Fibroblast of peridontal ligament (primary cell): ENCODE data around the gene FBH1.
"Not testable (repeated sequence)": the region's sequence is repeated elsewhere in the genome, so short reads cannot be mapped to it uniquely, and the experiment has no call there.

Source experiments
- DNase-seq: peaks from one replicate; pipeline ENCODE4 v3.0.0-alpha.2; 2010; ENCODE audit errors: extremely low read depth

Gene FBH1

DNA sequence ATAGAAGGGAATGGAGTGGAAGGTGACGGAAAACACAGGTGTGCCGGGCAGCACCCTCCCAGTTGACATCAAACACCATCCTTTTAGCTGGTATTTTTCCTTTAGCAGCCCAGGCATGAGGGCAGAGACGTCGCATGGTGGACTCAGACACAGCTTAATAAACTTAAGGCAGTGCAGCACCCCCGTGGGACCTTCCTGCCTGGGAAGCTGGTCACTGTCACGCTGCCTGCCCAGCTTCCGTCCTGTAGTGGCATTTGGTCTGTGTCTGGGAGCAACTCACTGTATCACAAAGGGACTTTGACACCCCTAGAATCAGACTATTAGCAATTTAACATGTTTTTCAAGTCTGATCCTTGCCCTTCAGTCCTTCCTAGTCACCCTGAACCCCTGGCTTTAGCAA lies 51.5 kb downstream of the FBH1 start:
- DNase-seq: no peak

DNA sequence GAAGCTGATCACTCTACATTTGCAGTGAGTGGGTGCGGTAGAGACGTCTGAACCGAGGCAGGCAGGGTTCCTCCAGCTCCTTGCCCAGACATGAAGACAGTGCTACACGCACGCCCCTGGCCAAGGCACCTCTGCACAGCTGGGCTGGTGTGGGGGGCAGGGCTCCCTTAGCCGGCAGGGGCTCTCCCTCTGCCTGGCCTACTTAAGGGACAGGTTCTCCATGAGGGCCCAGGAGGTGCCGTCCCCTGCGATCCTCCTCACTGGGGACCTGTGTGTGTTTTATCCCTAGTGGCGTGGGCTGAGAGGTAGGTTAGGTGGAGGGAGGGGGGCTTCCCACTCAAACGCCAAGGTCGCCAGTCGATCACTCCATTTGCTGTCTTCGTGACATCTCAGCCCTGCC lies 52.0 kb downstream of the FBH1 start:
- DNase-seq: no peak

DNA sequence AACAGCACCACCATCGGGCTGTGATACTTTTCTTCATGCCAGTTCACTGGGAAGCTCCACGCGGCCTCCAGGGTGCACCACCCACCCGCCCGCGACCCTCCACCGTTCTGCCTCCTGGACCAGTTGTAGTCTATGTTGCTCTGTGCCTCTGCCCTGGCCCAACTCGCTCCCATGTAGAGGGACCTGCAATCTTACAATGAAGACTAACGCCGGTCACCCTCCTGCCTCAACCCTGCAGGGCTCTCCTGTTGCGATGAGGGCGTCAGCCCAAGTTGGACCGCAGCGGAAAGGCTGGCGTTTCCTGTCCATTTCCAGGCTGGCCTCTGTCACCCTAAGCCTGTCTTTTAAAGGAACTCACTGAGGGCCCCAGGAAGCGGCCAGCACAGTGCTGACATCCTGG lies 52.4 kb downstream of the FBH1 start:
- no peak for DNase-seq

DNA sequence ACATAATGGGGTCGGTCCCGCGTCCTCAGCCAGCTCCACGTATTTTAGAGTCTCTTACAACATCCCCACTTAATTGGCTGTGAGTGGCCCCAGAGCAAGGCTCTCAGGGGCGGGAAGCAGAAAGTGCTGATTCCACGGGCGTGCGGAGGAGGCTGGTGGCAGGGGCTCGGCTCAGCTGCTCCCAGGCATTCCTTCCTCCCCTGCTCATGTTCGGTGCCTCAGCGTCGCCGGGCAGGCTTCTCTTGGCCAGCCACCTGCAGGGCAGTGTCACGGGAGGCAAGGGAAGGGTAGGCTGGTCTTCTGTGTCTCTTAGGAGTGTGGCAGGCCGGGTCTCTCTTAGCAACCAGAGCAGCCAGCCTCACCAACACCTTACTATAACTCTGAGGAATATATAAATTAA lies 53.5 kb downstream of the FBH1 start:
- peak; percentile 17 for DNase-seq

DNA sequence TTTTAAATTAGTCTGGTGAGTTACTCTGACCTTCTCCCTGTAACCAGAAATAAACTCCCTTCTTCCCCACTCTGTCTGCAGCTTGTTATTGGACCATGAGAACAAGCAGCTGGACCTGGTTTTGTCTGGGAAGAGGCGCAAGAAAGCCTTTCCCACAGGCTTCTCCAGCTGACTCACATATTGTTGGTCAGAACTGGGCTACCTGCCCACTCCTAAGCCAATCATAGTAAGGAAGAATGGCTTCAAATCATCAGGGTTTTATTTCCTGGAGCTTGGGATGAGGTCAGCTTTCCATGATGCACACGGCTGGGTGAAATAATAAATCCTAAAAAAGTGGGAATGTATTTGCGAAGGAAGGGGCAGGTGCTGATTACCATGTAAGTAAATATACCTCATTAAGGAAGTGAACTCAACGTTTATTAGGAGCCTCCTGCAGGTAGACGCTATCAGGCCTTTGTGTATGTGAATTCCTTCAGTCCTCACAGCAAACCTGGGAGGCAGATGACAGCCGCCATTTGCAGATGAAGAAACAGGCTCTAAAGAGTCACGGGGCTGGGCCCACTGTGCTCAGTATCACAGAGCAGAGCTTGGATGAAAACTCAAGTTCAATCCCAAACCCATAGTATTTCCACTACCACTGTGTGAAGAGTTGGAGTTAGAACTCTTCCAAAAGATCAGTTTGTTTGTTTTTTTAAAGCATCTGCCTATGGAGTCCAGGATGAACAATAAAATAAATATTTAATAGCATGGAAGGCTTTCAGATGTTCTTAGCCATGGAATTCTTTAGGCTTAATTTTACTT lies 54.5 kb downstream of the FBH1 start:
- peak; percentile 100 for DNase-seq

DNA sequence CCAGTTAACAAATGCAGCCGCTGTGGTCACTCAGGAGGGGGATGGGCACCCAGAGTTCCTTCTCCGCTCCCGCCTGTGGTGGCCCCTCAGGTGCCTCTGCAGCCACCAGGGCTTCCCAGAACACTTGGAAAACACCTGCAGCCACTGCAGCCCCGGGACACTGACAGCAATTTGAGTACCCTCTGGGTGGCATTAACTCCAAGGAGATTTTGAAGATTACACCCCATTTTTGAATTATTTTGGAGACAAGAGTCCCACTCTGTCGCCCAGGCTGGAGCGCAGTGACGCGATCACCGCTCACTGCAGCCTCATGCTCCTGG lies 55.1 kb downstream of the FBH1 start:
- no peak for DNase-seq

DNA sequence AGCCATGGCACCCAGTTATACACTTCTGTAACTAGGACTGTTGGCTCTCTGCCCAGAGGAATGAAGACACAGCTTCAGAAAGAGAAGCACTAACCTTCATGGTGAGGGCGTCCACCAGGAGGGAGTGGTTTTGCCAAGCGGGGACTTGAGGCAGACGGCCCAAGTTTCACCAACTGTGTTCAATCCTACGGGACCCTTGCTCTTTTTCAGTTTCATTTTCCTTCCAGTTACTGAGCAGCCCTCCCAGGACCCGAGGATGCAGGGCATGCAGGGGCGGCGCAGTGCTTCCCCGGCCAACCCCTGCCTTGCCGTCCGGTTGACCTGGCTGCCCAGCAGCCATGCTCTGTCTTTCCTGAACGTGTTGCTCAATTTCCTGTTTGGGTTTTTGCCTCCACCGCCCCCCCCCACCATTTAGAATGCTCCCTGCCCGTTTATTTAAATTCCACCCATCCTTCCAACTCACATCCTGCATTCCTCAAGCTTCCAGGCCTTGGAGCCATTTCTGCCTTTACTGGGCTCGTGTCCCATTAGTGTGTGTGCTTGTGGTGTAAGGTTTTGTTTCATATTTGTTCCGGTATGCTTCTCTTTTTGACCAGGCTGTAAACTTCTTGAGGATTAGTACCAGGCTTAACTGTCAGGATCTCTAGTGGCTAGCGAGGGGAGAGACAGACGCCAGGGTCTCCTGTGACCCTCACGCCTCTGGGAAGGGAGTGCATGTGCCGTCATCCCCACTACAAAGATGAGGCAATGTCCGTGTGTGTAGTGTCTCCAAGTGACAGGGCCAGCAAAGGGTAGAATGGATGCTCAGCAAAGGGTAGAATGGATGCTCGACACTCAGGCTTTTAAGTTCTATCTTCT lies 55.7 kb downstream of the FBH1 start:
- peak; percentile 99 for DNase-seq

DNA sequence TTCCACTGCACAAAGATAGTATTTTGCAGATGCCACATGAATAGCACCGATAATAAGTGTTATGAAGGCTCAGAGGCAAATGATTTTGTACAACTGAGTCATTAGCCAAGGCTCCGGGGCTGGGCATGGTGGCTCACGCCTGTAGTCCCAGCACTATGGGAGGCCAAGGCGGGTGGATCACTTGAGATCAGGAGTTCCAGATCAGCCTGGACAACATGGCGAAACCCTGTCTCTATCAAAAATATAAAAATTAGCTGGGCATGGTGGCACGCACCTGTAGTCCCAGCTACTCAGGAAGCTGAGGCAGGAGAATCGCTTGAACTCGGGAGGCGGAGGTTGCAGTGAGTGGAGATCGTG lies 56.4 kb downstream of the FBH1 start:
- not testable (repeated sequence) for DNase-seq

DNA sequence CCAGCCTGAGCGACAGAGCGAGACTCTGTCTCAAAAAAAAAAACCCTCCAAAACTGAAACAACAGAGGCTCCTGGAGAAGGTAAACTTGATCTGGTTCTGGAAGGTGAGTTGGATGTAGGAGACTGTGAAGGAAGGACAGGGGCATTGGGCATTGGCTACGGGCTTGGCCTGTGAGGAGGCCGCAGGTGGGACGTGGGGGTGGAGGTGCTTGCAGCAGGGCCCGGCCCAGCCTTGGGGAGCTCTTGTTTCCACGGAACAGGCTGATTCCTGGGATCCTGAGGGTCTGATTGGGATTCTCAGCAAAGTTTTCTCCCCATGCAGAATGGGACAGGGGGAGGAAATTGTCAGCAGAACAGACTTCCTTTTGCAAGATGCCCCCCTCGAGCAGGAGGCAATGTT lies 56.7 kb downstream of the FBH1 start:
- DNase-seq: no peak

DNA sequence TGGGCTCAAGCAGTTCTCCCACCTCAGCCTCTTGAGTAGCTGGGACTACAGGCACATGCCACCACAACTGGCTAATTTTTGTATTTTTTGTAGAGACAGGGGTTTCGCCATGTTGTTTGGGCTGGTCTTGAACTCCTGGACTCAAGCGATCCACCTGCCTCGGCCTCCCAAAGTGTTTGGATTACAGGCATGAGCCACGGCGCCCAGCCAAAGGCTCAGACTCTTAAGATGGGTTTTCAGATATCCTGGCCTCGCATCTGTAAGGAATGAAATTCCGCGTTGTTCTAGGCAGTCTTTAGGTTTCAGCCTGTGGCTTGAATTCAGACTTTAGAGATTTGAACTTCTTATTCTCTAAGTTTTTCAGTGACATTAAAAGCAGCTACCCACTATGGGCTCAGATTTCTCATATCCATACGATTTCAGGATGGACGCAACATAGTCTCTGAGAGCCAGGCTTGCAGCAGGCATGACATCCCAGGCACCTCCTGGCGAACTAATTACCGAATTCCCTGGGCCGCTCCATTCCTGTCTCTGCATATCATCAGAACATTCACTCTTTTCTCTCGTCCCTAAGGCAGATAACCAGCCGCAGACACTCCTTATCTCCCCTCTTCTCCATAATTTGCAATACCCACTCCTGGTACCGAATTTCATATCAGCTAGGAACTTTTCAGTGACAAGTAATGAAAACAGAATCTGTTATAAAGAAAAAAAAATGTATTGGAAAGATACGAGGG lies 57.6 kb downstream of the FBH1 start:
- DNase-seq: no peak

DNA sequence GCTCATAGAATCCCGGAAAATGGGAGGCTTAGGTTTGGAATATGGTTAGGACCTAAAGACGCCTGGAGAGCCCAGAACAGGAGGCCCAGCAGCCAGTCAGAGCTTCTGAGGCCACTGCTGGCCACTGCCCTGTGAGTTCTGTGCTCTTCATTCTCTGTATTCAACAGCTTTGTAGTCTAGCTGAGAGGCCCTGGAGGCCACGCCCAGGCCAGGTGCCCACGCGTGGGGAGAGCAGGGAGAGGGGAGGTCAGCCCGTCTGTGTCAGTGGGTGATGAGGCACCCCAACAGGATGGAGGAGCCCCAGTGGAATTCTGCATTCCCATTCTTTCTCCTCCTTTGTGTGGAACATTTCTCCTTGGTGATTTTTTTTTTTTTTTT lies 58.2 kb downstream of the FBH1 start:
- no peak for DNase-seq

DNA sequence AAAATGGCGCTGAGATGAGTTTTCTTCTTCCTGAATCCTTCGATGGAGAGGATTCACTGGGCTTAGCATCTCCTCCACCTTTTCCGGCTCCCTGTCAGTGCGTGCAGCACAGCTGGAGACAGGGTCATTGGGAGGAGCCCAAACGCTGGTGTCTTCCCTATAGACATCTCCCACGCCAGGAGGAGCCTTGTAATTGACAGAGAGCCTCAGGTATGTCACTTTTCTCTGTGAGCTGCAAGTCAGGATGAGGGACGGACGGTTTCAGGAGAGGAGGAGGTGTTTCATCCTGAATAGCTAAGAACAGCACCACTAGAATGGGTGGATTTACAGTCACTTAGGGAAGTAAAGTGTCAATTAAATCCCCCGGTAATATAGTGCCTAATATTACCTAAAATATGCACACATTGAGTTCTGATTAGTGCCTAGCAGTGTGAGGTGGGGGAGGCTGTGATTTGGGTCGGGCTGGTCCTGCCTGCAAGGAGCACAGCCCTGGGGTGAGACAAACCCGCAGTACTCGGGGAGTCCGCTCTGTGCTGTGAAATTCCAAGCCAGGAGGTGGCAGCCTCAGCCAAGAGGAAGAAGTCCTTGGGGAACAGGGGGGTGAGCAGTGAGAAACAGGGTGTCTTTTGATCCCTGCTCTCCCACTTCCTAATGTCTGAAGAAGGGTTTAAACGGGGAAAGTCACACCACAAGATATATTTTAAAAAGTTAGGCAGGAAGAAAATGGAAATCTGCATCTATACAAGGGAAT lies 59.1 kb downstream of the FBH1 start:
- DNase-seq: peak; percentile 69

DNA sequence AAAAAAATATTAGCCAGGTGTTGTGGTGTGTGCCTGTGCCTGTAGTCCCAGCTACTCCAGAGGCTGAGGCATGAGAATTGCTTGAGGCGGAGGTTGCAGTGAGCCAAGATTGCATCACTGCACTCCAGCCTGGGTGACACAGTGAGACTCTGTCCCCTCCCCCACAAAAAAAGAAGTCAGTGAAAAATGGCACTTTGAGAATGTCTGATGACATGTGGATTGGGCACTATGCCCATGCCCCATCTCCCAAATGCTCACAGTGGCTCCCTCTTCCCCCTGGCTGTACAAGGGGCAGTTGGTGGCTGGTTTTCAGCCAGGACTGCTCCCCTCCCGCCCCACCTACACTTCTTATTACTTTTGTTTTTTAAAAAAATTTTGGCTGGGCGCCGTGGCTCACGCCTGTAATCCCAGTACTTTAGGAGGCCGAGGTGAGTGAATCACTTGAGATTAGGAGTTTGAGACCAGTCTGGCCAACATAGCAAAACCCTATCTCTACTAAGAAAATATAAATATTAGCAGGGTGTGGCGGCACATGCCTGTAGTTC lies 61.2 kb downstream of the FBH1 start:
- DNase-seq: no peak

DNA sequence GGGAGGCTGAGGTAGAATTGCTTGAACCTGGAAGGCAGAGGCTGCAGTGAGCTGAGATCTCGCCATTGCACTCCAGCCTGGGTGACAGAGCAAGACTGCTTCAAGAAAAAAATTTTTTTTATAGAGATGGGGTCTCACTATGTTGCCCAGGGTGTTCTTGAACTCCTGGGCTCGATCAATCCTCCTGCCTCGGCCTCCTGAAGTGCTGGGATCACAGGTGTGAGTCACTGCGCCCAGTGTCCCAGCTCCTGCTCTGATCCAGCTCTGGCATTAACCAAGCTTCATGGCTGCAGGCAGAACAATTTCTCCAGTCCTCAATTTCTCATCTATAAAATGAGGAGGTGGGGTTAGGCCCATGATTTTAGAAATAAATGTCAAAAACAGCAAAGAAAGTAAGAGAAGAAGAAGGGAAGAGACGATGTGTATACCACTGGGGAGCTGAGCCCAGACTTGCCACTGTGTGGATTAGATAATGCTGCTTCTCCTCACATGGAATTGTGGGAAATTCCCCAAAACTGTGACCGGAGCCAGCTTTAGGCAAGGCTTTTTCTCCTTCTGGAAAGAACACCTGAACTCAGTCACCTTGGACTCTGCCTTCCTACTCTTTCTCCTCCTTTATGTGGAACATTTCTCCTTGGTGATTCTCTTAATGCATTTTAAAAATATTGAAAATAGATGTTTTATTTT lies 61.8 kb downstream of the FBH1 start:
- DNase-seq: no peak

DNA sequence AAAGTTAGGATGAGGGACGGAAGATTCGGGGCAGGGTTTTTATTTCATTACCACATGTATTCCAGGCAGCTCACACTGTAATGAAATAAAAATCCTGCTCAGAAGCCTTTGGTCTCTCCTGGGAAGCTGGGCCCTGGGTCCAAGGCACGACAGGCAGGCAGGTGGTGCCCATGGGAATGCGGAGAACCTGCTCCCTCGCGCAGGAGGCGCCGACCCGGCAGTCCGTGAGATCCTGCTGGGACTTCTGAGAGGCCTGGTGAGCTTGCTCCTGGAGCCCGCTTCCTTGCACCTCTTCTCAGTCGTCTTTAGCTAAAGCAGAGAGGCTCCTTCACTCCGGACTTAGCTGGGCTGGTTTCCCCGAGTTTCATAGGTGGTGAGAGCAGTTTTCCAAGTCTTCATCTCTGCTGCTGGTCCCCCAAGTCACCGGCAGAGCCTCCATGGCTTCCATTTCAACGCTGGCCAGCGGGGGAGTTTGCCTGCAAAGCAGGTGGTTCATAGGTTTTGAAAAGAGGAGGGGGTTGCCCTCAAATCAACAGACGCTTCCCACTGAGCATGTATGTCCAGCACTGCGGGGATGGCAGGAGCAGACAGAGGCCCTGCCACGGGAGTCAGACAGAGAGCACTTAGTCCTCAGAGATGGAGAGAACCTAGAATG lies 62.8 kb downstream of the FBH1 start:
- DNase-seq: no peak

DNA sequence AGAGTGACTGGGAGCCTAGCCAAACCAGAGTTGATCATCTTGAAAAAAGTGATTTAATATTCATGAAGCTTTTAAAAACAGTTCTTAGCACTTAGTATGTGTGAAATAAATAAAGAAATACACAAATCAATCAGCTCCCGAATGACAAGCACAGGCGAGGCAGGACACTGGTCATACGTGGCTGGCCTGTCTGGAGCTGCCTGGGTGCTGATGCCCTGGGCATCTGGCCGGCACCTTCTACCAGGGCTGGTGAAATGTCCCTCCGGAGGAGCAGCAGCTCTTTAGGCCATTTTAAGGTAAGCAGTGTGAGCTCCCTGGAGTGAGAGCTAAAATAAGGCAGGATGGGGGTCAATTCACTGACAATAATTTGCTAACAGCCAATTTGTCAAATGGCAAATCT lies 63.6 kb downstream of the FBH1 start:
- DNase-seq: no peak

DNA sequence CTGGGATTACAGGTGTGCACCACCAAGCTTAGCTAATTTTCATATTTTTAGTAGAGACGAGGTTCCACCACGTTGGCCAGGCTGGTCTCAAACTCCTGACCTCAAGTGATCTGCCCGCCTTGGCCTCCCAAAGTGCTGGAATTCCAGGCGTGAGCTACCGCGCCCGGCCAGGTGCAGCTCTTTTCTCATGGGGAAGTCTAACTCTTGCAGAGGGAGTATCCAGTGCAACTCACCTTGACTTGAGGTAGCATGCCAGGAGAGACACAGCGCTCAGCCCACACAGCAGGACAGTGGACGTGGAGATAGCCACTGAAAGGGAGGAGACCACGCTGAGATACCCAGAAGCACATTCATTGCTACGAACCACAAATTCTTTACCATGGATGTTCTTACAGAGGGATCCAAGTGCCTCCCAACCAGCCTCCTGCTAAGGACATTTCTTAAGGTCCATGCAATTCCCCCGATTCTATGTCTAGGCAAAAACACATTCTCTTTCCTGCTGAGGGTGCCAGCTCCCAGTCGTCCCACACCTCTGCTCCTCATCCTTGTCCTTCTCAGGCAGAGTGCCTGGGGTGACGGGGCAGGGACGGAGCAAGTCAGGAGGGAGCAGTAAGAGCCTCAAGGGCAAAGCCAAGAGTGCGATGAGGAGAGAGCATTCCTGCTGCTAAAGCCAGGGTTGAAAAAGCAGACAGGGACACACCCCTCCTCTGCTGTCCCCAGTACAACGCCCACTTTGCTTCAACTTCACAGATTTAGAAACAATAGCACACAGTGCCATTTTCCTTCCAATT lies 66.3 kb downstream of the FBH1 start:
- no peak for DNase-seq

DNA sequence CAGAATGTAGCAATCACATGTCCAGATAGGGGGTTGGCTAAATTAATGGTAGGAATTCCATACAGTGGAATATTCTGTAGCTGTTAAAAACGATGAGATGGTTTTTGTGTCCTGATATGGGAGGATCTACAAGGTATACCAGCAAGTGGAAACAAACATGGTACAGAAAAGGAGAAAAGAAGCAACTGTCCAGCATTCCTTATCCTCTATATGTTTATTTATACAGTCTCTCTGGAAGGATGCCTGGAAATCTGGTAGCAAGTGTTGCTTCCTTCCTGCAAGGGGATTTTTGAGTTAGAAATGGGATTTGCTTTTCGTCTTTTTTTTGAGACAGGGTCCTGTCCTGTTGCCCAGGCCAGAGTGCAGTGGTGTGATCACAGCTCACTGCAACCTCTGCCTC lies 68.0 kb downstream of the FBH1 start:
- peak; percentile 84 for DNase-seq

DNA sequence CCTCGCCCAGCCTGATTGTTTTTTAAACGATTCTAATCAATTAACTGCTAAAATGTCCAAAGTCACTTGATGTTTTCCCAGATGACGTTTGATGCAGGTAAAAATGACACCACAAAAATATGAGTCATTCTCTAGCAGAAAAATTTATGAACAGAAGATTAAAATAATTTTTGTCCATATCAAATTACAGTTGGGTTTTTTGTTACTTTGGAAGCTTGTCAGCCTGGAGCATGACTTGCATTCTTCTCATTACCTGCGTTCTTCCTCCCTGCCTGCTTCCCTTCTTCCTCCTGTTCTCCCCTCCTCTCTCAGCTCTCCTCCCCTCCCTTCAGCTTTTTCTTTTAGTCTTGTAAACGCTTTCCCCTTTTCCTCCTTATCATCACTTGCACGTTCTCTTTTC lies 68.6 kb downstream of the FBH1 start:
- no peak for DNase-seq

DNA sequence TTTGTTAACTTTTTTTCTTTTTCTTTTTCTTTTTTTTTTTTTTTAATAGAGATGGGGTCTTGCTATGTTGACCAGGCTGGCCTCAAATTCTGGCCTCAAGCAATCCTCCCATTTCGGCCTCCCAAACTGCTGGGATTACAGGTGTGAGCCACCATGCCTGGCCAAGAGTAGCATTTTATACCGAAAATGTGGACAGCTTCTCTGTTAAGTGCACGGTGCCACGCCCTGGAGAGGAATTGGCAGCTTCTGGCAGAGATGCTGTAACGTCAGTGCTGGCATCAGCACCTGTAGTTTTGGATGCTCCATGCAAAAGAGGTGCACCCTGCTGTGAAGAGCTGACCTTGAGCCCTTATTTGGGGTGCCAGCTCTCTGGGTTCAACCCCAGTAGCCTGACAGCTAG lies 69.1 kb downstream of the FBH1 start:
- DNase-seq: no peak
